ENCODE results near the gene PANX3. TPM values are rescaled to one million over a fixed set of nuclear protein-coding genes. Genes with fewer than 3 reads are reported as not detected.

Gene PANX3
- total and polyA plus RNA-seq, 4 donors = not detected

DNA sequence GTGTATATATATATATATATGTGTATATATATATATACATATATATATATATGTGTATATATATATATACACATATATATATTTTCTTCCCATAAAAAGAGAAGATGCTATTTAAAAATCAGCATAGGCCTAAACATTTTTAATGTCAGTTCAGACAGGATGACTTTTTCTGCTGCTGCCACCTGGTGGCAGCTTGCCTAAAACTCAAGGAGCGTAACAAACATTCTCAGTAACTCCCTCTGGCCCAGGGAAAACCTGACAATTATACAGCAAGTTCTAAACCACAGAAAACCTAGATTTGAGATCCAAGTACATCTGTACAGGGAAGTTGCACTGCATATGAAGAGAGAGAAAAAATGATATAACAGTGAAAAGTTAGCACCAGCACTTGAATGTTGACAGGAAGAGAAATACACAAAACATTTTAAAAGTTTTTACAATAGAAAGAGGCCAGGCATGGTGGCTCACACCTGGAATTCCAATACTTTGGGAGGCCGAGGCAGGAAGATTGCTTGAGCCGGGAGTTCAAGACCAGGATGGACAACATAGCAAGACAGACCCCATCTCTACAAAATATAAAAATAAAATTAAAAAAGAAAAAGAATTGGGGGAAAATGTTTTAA, 24.9 kb upstream of the PANX3 start:
- DNase-seq = peak; percentile 58 to 80 (median 65)
- WGBS, 2 donors = 41 to 52% methylated on average over 3 of the region's 3 CpGs
- Histone ChIP-seq H3K4me3 (no peak overlapping the region), H3K27me3 (ENCODE audit: control insufficient read depth in 3 of 3, insufficient read depth in 3 of 3, low read length in 2 of 3) (no peaks in the 10 kb centered on the region), H3K36me3 (ENCODE audit: control insufficient read depth in 4 of 4, insufficient read depth in 4 of 4, low read length in 4 of 4) (no peaks in the 10 kb centered on the region), H3K4me1 (ENCODE audit: control insufficient read depth in 5 of 5, insufficient read depth in 5 of 5, low read length in 5 of 5) (peaks cover 0 to 3% (median 0%) of the 10 kb centered on the region in 5 donors), H3K27ac (ENCODE audit: low read depth in 1 of 2, low read length in 1 of 2) (no peak overlapping the region), H3K9me3 (ENCODE audit: control insufficient read depth in 4 of 4, insufficient read depth in 3 of 4, low read length in 3 of 4) (no peaks in the 10 kb centered on the region), H3K9ac (ENCODE audit: insufficient read depth in 1 of 2, low read length in 2 of 2) (no peak overlapping the region)
- TF ChIP-seq CTCF (IDR thresholded peaks at IDR 0.05; ENCODE audit: control extremely low read depth, extremely low read depth) = peak; percentile 50
- ATAC-seq (ENCODE audit: insufficient read depth, low FRiP score) = no peak

DNA sequence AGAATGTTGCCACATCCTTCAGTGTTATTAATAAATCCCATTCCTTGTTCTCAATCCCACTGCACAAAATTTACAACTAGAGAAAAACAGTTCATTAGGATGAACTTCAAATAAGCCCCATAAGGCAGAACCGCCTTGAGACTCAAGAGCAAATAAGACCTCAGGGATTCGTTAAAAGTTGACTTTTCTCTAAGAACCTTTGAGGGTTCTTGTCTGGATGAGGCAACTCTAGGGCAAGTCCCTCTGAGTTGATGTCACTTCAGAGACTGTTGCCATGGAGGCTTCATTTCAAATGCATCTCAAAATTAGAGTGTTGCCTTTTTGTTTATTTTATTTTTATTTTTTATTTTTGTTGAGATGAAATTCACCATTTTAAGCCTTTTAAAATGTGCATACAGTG, 19.8 kb upstream of the PANX3 start:
- H3K4me1 ChIP-seq (ENCODE audit: control insufficient read depth in 5 of 5, insufficient read depth in 5 of 5, low read length in 5 of 5) = no peaks in the 10 kb centered on the region
- no peaks in the 10 kb centered on the region for H3K36me3 ChIP-seq (ENCODE audit: control insufficient read depth in 4 of 4, insufficient read depth in 4 of 4, low read length in 4 of 4)
- H3K4me3 ChIP-seq = no peak overlapping the region
- no peak for TF ChIP-seq CTCF (IDR thresholded peaks at IDR 0.05; ENCODE audit: control extremely low read depth, extremely low read depth)
- no peaks in the 10 kb centered on the region for H3K9me3 ChIP-seq (ENCODE audit: control insufficient read depth in 4 of 4, insufficient read depth in 3 of 4, low read length in 3 of 4)
- no peaks in the 10 kb centered on the region for H3K27me3 ChIP-seq (ENCODE audit: control insufficient read depth in 3 of 3, insufficient read depth in 3 of 3, low read length in 2 of 3)
- H3K27ac ChIP-seq (ENCODE audit: low read depth in 1 of 2, low read length in 1 of 2) = no peak overlapping the region
- WGBS, 2 donors = 64 to 83% methylated on average over 2 of the region's 2 CpGs
- H3K9ac ChIP-seq (ENCODE audit: insufficient read depth in 1 of 2, low read length in 2 of 2) = no peak overlapping the region
- ATAC-seq (ENCODE audit: insufficient read depth, low FRiP score) (no peak), DNase-seq (peak in 1 of 3 donors; percentile 15)

DNA sequence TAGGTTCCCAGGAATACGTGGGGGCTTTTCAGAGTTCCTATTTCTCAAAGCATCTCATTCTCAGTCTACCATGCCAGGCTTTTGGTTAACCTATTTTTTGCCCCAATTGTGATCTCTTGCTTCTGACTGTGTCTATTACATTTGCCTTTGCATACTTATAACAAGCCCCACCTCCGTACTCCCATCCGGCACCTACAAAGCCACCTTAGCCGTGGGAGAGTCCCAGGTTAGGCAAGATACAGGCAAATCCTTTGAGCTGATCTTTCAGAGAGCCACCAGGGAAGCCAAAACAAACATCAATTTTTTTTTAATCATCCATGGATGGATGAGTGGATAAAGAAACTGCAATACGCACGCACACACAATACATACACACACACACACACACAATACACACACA, 18.6 kb upstream of the PANX3 start:
- ATAC-seq (ENCODE audit: insufficient read depth, low FRiP score) = no peak
- Histone ChIP-seq H3K4me3 (no peak overlapping the region), H3K9ac (ENCODE audit: insufficient read depth in 1 of 2, low read length in 2 of 2) (no peak overlapping the region), H3K9me3 (ENCODE audit: control insufficient read depth in 4 of 4, insufficient read depth in 3 of 4, low read length in 3 of 4) (no peaks in the 10 kb centered on the region), H3K27ac (ENCODE audit: low read depth in 1 of 2, low read length in 1 of 2) (no peak overlapping the region), H3K36me3 (ENCODE audit: control insufficient read depth in 4 of 4, insufficient read depth in 4 of 4, low read length in 4 of 4) (no peaks in the 10 kb centered on the region), H3K27me3 (ENCODE audit: control insufficient read depth in 3 of 3, insufficient read depth in 3 of 3, low read length in 2 of 3) (no peaks in the 10 kb centered on the region), H3K4me1 (ENCODE audit: control insufficient read depth in 5 of 5, insufficient read depth in 5 of 5, low read length in 5 of 5) (no peaks in the 10 kb centered on the region)
- 73 to 89% methylated on average over 6 of the region's 6 CpGs for WGBS, 2 donors
- no peak for TF ChIP-seq CTCF (IDR thresholded peaks at IDR 0.05; ENCODE audit: control extremely low read depth, extremely low read depth)
- DNase-seq = no peak

GRCh38 chr11:124595302-124595701, 15.9 kb upstream of the PANX3 start:
- no peak for DNase-seq
- no peaks in the 10 kb centered on the region for H3K4me1 ChIP-seq (ENCODE audit: control insufficient read depth in 5 of 5, insufficient read depth in 5 of 5, low read length in 5 of 5)
- no peak for ATAC-seq (ENCODE audit: insufficient read depth, low FRiP score)
- TF ChIP-seq CTCF (IDR thresholded peaks at IDR 0.05; ENCODE audit: control extremely low read depth, extremely low read depth) = no peak
- no peak overlapping the region for H3K9ac ChIP-seq (ENCODE audit: insufficient read depth in 1 of 2, low read length in 2 of 2)
- no peak overlapping the region for H3K27ac ChIP-seq (ENCODE audit: low read depth in 1 of 2, low read length in 1 of 2)
- H3K36me3 ChIP-seq (ENCODE audit: control insufficient read depth in 4 of 4, insufficient read depth in 4 of 4, low read length in 4 of 4) = no peaks in the 10 kb centered on the region
- no peaks in the 10 kb centered on the region for H3K9me3 ChIP-seq (ENCODE audit: control insufficient read depth in 4 of 4, insufficient read depth in 3 of 4, low read length in 3 of 4)
- WGBS, 2 donors = 92 to 96% methylated on average over 3 of the region's 3 CpGs
- H3K4me3 ChIP-seq = no peak overlapping the region
- no peaks in the 10 kb centered on the region for H3K27me3 ChIP-seq (ENCODE audit: control insufficient read depth in 3 of 3, insufficient read depth in 3 of 3, low read length in 2 of 3)
